ENCODE data around the gene MYO1B.

MYO1B gene

GRCh38 chr2:191329841-191330240 is 84.6 kb downstream of the MYO1B start:
- no peak for TF ChIP-seq ZFX (IDR thresholded peaks at IDR 0.05; ENCODE audit: borderline replicate concordance)
- TF ChIP-seq CTCF (IDR thresholded peaks at IDR 0.05) = no peak
- no peak overlapping the region for H3K27ac ChIP-seq

- no peak overlapping the region for H3K27ac ChIP-seq
- no peak for TF ChIP-seq ZFX (IDR thresholded peaks at IDR 0.05; ENCODE audit: borderline replicate concordance)
- TF ChIP-seq CTCF (IDR thresholded peaks at IDR 0.05) = no peak
These were observed 88.7 kb downstream of the MYO1B start for GRCh38 chr2:191333911-191334357.

- H3K27ac ChIP-seq = no peak overlapping the region
- TF ChIP-seq CTCF (IDR thresholded peaks at IDR 0.05) (no peak), ZFX (IDR thresholded peaks at IDR 0.05; ENCODE audit: borderline replicate concordance) (no peak)
These were observed 90.8 kb downstream of the MYO1B start for GRCh38 chr2:191335875-191336464.

GRCh38 chr2:191341436-191341835 is 96.2 kb downstream of the MYO1B start:
- TF ChIP-seq CTCF (IDR thresholded peaks at IDR 0.05) = no peak
- TF ChIP-seq ZFX (IDR thresholded peaks at IDR 0.05; ENCODE audit: borderline replicate concordance) = no peak
- H3K27ac ChIP-seq = no peak overlapping the region

- no peak overlapping the region for H3K27ac ChIP-seq
- TF ChIP-seq CTCF (IDR thresholded peaks at IDR 0.05) (no peak), ZFX (IDR thresholded peaks at IDR 0.05; ENCODE audit: borderline replicate concordance) (no peak)
These were observed 98.7 kb downstream of the MYO1B start for GRCh38 chr2:191343796-191344338.

GRCh38 chr2:191345788-191346187 is 100.6 kb downstream of the MYO1B start:
- TF ChIP-seq CTCF (IDR thresholded peaks at IDR 0.05) (no peak), ZFX (IDR thresholded peaks at IDR 0.05; ENCODE audit: borderline replicate concordance) (no peak)
- no peak overlapping the region for H3K27ac ChIP-seq

GRCh38 chr2:191347154-191347553 is 102.0 kb downstream of the MYO1B start:
- H3K27ac ChIP-seq = no peak overlapping the region
- TF ChIP-seq ZFX (IDR thresholded peaks at IDR 0.05; ENCODE audit: borderline replicate concordance) (no peak), CTCF (IDR thresholded peaks at IDR 0.05) (no peak)

All from 22Rv1 (cell line).